Prostate gland (tissue), 2 donors: ENCODE data around the gene ZNF526. TPM values are rescaled to one million over a fixed set of nuclear protein-coding genes. Genes with fewer than 3 reads are reported as not detected.
"Not testable (repeated sequence)": the region's sequence is repeated elsewhere in the genome, so short reads cannot be mapped to it uniquely, and the experiment has no call there.

Source experiments
- DNase-seq: peaks from one replicate; pipeline ENCODE4 v3.0.0-alpha.2; 2019; ENCODE audit warnings: low spot score
- H3K27ac ChIP-seq, 2 donors: fragments of 200-600 bp; sonication (generic); 2 replicates each; pipeline ENCODE4 v1.5.1; 2017 to 2019
- H3K27me3 ChIP-seq: fragments of 200-600 bp; sonication (generic); replicated peaks from 2 replicates; pipeline ENCODE4 v1.5.1; 2019; ENCODE audit not compliant: insufficient read depth
- H3K36me3 ChIP-seq, 2 donors: fragments of 200-600 bp; sonication (generic); 1 replicate in 1 of 2; 2 replicates in 1 of 2; pipeline versions ENCODE4 v1.5.1 to v1.8.1; 2017 to 2019
- H3K4me1 ChIP-seq: fragments of 200-600 bp; sonication (generic); replicated peaks from 2 replicates; pipeline ENCODE4 v1.5.1; 2019
- H3K4me3 ChIP-seq, 2 donors: fragments of 200-600 bp; sonication (generic); 2 replicates each; pipeline ENCODE4 v1.5.1; 2017 to 2019
- H3K9me3 ChIP-seq: fragments of 200-600 bp; sonication (generic); 2 replicates; pipeline ENCODE4 v1.5.1; 2017
- CTCF ChIP-seq, 4 experiments: fragments of 200-600 bp in 2 of 4; fragments of 450-650 bp in 2 of 4; sonication (generic) in 2 of 4; IDR thresholded peaks; 1 replicate in 3 of 4; 2 replicates in 1 of 4; pipeline ENCODE4 v1.5.1; 2016 to 2019; ENCODE audit warnings: antibody characterized with exemption in 4 of 4, mild to moderate bottlenecking in 2 of 4, moderate library complexity in 2 of 4
- POLR2A ChIP-seq: fragments of 450-650 bp; IDR thresholded peaks from one replicate; pipeline ENCODE4 v1.6.1; 2016; ENCODE audit warnings: antibody characterized with exemption, mild to moderate bottlenecking
- POLR2AphosphoS5 ChIP-seq: sonication (generic); formaldehyde crosslinking; IDR thresholded peaks from one replicate; pipeline ENCODE4 v1.6.1; 2017; ENCODE audit warnings: antibody characterized with exemption
- WGBS: methylation state at CpG from one replicate; pipeline ENCODE4 v1.1.5; 2018; 5-methylcytosine and 5-hydroxymethylcytosine counted together
- intact Hi-C: fragments of 100-400 bp; cut with DNase I; formaldehyde crosslinking; loops from one replicate; pipeline ENCODE4 v1.14.2; 2022
- total RNA-seq, 2 donors: library from RNA; depleted of rRNA; stranded (reverse); fragments of >200 nt; gene quantifications; one replicate each; pipeline ENCODE4 v1.1.0, GENCODE V29; 2016

ZNF526 gene
- total RNA-seq, 2 donors from 2014 or later, result 8.2 to 14.1 TPM

DNA sequence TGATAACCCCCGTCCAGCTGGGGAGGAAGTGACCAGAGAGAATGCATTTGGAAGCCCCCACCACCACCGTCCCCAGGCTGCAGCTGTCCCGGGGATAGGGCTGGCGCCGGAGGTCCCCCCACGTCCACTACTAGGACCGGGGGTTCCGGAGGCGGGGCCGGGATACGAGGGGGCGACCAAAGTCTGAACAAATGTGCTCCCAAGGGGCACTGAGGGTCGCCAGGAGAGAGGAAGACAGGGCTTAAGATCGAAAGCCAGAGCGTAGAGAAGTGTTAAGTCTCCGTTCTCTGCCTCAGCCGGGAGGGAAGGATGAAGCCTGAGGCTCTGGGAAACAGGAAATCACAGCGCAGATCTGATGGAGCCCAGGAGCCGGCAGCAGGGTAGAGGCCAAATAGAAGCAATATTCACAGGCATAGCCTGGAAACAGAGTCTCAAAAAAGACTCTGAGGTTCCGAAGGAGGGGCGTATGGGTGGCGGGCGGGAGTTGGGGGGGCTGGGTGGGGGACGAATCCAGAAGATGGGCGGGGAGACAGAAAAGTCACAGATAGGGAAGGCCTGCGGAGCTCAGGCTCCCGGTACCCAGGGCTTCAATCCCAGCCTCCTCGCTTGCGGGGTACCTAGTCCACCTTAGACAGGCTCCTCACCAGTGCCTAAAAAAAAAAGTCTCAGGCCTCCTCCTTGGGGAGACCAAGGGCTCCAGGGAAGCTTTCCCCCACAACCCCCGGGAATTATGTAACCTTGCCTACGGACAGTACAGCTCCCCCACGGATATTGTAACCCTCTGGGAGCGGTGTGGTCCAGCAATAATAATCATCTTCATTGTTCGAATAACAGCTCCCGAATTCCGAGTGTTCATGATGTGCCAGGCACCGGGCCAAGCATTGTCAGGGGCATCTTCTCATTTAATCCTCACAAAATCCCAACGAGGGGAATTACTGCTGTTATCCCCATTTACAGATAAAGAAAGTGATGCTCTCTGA is 35.9 kb downstream of the ZNF526 start:
- H3K4me3 ChIP-seq, result peak overlapping the region; percentile 98
- peaks cover 9% of the 10 kb centered on the region for H3K4me1 ChIP-seq
- no peak for DNase-seq
- H3K9me3 ChIP-seq, result no peaks in the 10 kb centered on the region
- intact Hi-C loops, result loop anchor here (1.0 kb wide), 1 partner anchor 12 kb away; no protein-coding TSS in a partner anchor
- no peaks in the 10 kb centered on the region for H3K27me3 ChIP-seq
- WGBS, result 4% methylated on average over 38 of the region's 38 CpGs
- TF ChIP-seq CTCF (IDR thresholded peaks at IDR 0.05), result no peak
- TF ChIP-seq POLR2AphosphoS5, result peak; percentile 28
- no peak for TF ChIP-seq POLR2A
- H3K36me3 ChIP-seq, result no peaks in the 10 kb centered on the region
- H3K27ac ChIP-seq, result peak overlapping the region; percentile 98

DNA sequence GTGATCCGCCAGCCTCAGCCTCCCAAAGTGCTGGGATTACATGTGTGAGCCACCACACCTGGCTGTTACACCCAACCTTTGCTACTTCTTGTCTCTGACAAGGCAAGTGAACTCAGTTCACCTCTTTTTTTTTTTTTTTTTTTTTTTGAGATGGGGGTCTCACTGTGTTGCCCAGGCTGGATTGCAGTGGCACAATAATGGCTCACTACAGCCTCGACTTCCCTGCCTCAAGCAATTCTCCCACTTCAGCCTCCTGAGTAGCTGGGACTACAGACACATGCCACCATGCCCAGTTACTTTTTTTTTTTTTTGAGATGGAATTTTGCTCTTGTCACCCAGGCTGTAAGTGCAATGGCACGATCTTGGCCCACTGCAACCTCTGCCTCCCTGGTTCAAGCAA is 37.7 kb downstream of the ZNF526 start:
- H3K9me3 ChIP-seq, intact Hi-C loops, DNase-seq, H3K36me3 ChIP-seq, H3K4me3 ChIP-seq, H3K27me3 ChIP-seq, H3K4me1 ChIP-seq, H3K27ac ChIP-seq: not testable (repeated sequence)
- 86% methylated on average over 3 of the region's 3 CpGs for WGBS

GRCh38 chr19:42261763-42262162 is 41.7 kb downstream of the ZNF526 start:
- no peaks in the 10 kb centered on the region for H3K27me3 ChIP-seq
- H3K36me3 ChIP-seq, result no peaks in the 10 kb centered on the region
- H3K4me3 ChIP-seq, result no peak overlapping the region
- H3K27ac ChIP-seq, result no peak overlapping the region
- intact Hi-C loops, result no loop called here
- no peak for DNase-seq
- H3K4me1 ChIP-seq, result no peaks in the 10 kb centered on the region
- no peaks in the 10 kb centered on the region for H3K9me3 ChIP-seq
- TF ChIP-seq CTCF (IDR thresholded peaks at IDR 0.05), result no peak
- TF ChIP-seq POLR2AphosphoS5, result no peak
- no peak for TF ChIP-seq POLR2A
- 93% methylated on average over 3 of the region's 3 CpGs for WGBS

DNA sequence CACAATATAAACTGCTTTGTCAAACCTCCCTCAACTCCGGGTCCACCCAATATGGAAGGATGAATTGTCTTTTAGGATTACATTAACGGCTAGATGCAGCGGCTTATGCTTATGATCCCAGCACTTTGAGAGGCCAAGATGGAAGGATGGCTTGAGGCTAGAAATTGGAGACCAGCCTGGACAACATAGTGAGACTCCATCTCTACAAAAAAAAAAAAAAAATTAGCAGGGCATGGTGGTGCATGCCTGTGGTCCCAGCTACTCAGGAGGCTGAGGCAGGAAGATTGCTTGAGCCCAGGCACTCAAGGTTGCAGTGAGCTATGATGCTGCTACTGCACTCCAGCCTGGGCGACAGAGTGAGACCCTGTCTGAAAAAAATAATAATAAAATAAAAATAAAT is 46.0 kb downstream of the ZNF526 start:
- DNase-seq, H3K27ac ChIP-seq, H3K4me1 ChIP-seq, intact Hi-C loops, H3K36me3 ChIP-seq, H3K9me3 ChIP-seq, H3K4me3 ChIP-seq, H3K27me3 ChIP-seq: not testable (repeated sequence)
- 90% methylated on average over 4 of the region's 4 CpGs for WGBS

DNA sequence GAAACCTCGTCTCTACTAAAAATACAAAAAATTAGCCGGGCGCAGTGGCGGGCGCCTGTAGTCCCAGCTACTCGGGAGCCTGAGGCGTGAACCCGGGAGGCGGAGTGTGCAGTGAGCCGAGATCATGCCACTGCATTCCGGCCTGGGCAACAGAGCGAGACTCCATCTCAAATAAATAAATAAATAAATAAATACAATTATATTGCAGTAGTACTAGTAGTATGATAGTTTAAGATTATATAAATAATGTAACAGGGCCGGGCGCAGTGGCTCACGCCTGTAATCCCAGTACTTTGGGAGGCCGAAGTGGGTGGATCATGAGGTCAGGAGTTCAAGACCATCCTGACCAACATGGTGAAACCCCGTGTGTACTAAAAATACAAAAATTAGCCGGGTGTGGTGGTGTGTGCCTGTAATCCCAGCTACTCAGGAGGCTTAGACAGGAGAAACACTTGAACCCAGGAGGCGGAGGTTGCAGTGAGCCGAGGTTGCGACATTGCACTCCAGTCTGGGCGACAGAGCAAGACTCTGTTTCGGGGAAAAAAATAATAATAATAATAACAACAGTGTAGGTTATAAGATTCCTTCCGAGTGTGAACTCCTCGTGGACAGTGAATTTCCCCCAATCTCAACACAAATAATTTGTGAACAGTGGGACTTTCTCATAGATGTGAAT is 47.0 kb downstream of the ZNF526 start:
- 96% methylated on average over 25 of the region's 25 CpGs for WGBS
- H3K4me3 ChIP-seq, H3K27me3 ChIP-seq, intact Hi-C loops, H3K9me3 ChIP-seq, H3K36me3 ChIP-seq, DNase-seq, H3K4me1 ChIP-seq: not testable (repeated sequence)
- peak overlapping the region in 1 of 2 donors; percentile 99 for H3K27ac ChIP-seq

DNA sequence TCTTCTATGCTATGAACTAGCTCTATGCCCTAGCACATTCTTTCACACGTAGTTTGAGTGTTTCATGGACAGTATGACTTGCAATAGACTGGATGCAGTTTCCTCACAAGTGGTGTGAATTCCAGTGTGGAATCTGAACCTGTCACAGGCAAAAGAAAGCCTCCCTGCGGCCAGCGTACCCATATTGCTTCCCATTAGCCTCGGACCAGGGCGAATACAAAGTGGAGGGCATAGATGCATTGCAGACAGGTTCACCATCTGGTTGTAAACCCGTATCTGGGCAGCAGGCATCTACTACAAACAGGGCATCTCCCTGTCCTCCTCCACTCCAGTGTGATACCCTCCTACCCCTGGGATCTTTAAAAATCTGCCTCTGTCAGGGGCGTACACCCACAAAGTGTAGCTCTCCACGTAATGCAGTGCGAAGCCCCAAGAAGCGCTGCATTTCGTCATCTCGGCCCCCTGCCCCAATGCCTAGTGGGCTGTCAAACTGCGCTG is 47.6 kb downstream of the ZNF526 start:
- WGBS, result 8% methylated on average over 13 of the region's 13 CpGs

More for the DNA sequence above, 47.6 kb downstream of the ZNF526 start:
- Histone ChIP-seq H3K4me1 (peaks cover 5% of the 10 kb centered on the region), H3K27me3 (no peaks in the 10 kb centered on the region), H3K4me3 (peak overlapping the region; percentile 61 to 80), H3K9me3 (no peaks in the 10 kb centered on the region), H3K27ac (peak overlapping the region; percentile 97 to 99), H3K36me3 (peaks cover 3 to 4% of the 10 kb centered on the region in 2 donors)
- TF ChIP-seq POLR2A, result no peak
- TF ChIP-seq CTCF (IDR thresholded peaks at IDR 0.05), result no peak
- no peak for TF ChIP-seq POLR2AphosphoS5
- intact Hi-C loops, result loop anchor here (1.0 to 2.0 kb wide), 2 partner anchors 12 to 15 kb away; partner anchors contain the start of gene ERF
- DNase-seq, result no peak
